K562 (cell line): ENCODE measurements around the gene ZNF362. TPM values are rescaled to one million over a fixed set of nuclear protein-coding genes. Genes with fewer than 3 reads are reported as not detected.

Source experiments
- CSDE1 ChIP-seq, 2 experiments: fragments of 450-650 bp; IDR thresholded peaks; 2 replicates each; pipeline ENCODE4 v1.6.1; 2016; ENCODE audit warnings: mild to moderate bottlenecking in 1 of 2
- HLTF ChIP-seq: fragments of 450-650 bp; IDR thresholded peaks from 2 replicates; pipeline ENCODE4 v1.6.1; 2016
- HMBOX1 ChIP-seq: sonication (generic); IDR thresholded peaks from 2 replicates; pipeline ENCODE4 v1.6.1; 2016
- MCM2 ChIP-seq: fragments of 450-650 bp; IDR thresholded peaks from 2 replicates; pipeline ENCODE4 v1.6.1; 2017; ENCODE audit warnings: low read depth, mild to moderate bottlenecking
- MIER1 ChIP-seq: fragments of 450-650 bp; IDR thresholded peaks from 2 replicates; pipeline ENCODE4 v1.6.1; 2016; ENCODE audit warnings: antibody characterized with exemption, mild to moderate bottlenecking, low read depth
- SETDB1 ChIP-seq: IDR thresholded peaks from one replicate; pipeline ENCODE4 v1.6.1; 2012; ENCODE audit warnings: low read length, control low read depth, inconsistent platforms
- SIN3A ChIP-seq, 2 experiments: fragments of 150-350 bp in 1 of 2; IDR thresholded peaks; 2 replicates each; pipeline ENCODE4 v1.6.1; 2011 to 2016; ENCODE audit warnings: borderline replicate concordance in 2 of 2, low read depth in 2 of 2, low read length in 2 of 2, mild to moderate bottlenecking in 2 of 2, moderate library complexity in 2 of 2; ENCODE audit not compliant: control insufficient read depth in 1 of 2
- THAP12 ChIP-seq: fragments of 250-450 bp; sonication (Bioruptor Pico); IDR thresholded peaks from 2 replicates; pipeline ENCODE4 v1.9.0; 2021; ENCODE audit warnings: mild to moderate bottlenecking, inconsistent platforms
- ZBTB40 ChIP-seq, 2 experiments: fragments of 450-650 bp in 1 of 2; sonication (generic) in 1 of 2; formaldehyde crosslinking in 1 of 2; IDR thresholded peaks; 2 replicates each; pipeline versions ENCODE4 v1.7.1 to v1.9.0; 2016 to 2022; ENCODE audit warnings: inconsistent platforms in 1 of 2, mild to moderate bottlenecking in 1 of 2, missing genetic modification reagents in 1 of 2
- ZBTB5 ChIP-seq: fragments of 450-650 bp; IDR thresholded peaks from 2 replicates; pipeline ENCODE4 v1.6.1; 2017; ENCODE audit warnings: antibody characterized with exemption
- ZBTB8A ChIP-seq: fragments of 450-650 bp; IDR thresholded peaks from 2 replicates; pipeline ENCODE4 v1.6.1; 2018; ENCODE audit warnings: mild to moderate bottlenecking, moderate library complexity; ENCODE audit not compliant: partially characterized antibody
- ZNF324 ChIP-seq: fragments of 250-450 bp; sonication (Bioruptor Pico); IDR thresholded peaks from 2 replicates; pipeline ENCODE4 v1.4.0; 2020; ENCODE audit warnings: mild to moderate bottlenecking
- ZNF75A ChIP-seq: fragments of 450-650 bp; formaldehyde crosslinking; IDR thresholded peaks from 2 replicates; pipeline ENCODE4 v1.4.0; 2020; ENCODE audit warnings: mild to moderate bottlenecking
- ZNF764 ChIP-seq: fragments of 250-450 bp; sonication (Bioruptor Pico); IDR thresholded peaks from 2 replicates; pipeline ENCODE4 v1.4.0; 2020; ENCODE audit warnings: low read depth, mild to moderate bottlenecking, moderate library complexity
- polyA plus RNA-seq, 8 experiments: library from polyadenylated mRNA; depleted of rRNA in 4 of 8; stranded (reverse) in 5 of 8; unstranded in 3 of 8; fragments of >200 nt; fragmentation: Nextera tagmentation in 2 of 8; fragmentation: Illumina TruSeq in 1 of 8; extraction: Ambion mirVana in 2 of 8; extraction: Trizol in 1 of 8; gene quantifications; 2 replicates each; pipeline versions ENCODE4 v1.2.1 to v1.2.3, GENCODE V29; 2011 to 2014; ENCODE audit warnings: inconsistent platforms in 1 of 8, missing spikeins in 1 of 8
- total RNA-seq, 7 experiments: library from RNA; depleted of rRNA in 6 of 7; stranded (reverse); fragments of >200 nt in 6 of 7; fragmentation: Illumina TruSeq in 2 of 7; extraction: Trizol in 2 of 7; gene quantifications; 2 replicates each; pipeline versions ENCODE4 v1.2.1 to v1.2.3, GENCODE V29; 2011 to 2021; ENCODE audit warnings: low replicate concordance in 1 of 7

Gene ZNF362
- total and polyA plus RNA-seq, 9 of the 15 experiments (the other 6 are each of a cell fraction or from before 2014, with no cell fraction given): 0.01 to 1.1 (median 0.35) TPM; not detected in 1

- TF ChIP-seq ZBTB5: no peak
- no peak for TF ChIP-seq SIN3A (IDR thresholded peaks at IDR 0.05; ENCODE audit: borderline replicate concordance in 2 of 2, control insufficient read depth in 1 of 2, low read depth in 2 of 2, low read length in 2 of 2)
- no peak for TF ChIP-seq ZNF764 (CRISPR knock-in tag)
- no peak for TF ChIP-seq MCM2
- TF ChIP-seq HMBOX1: no peak
- no peak for TF ChIP-seq ZNF75A (CRISPR knock-in tag)
- no peak for TF ChIP-seq CSDE1 (IDR thresholded peaks at IDR 0.05)
- TF ChIP-seq ZBTB40 (IDR thresholded peaks at IDR 0.05): no peak
- TF ChIP-seq ZBTB40 (CRISPR knock-in tag; IDR thresholded peaks at IDR 0.05): no peak
- no peak for TF ChIP-seq ZNF324 (CRISPR knock-in tag)
- TF ChIP-seq MIER1: no peak
- TF ChIP-seq ZBTB8A: no peak
- TF ChIP-seq SETDB1: no peak
- TF ChIP-seq THAP12 (CRISPR knock-in tag): no peak
- no peak for TF ChIP-seq HLTF
Observed at GRCh38 chr1:33295450-33296081, 39.3 kb downstream of the ZNF362 start (continued).
